G401.6 (cell line): ENCODE measurements around the gene POLD2.
"Not testable (repeated sequence)": the region's sequence is repeated elsewhere in the genome, so short reads cannot be mapped to it uniquely, and the experiment has no call there.

Source experiments
- FAIRE-seq: peaks from 2 replicates; lab custom pipeline; 2012; peaks lifted over from hg19 to GRCh38; lab: Jason Lieb, UNC

The POLD2 gene

DNA sequence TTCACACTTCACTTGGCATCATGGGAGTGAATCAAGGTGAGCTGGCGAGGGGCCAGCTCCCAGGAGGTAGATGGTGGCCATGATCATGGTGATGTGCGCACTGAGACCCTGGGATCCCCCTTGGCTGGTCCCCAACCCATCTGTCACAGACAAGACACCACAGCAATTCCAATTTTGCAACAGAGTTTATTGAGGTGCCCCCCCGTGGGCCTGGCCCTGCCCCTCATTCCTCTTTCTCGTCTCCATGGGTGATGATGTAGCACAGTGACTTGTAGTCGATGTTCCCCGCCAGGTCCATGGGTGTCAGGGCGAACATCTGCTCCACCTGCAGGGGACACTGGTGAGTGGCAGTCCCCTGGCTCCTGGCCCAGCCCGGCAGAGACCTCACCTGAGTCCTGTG lies 15.3 kb upstream of the POLD2 start:
- FAIRE-seq = no peak

DNA sequence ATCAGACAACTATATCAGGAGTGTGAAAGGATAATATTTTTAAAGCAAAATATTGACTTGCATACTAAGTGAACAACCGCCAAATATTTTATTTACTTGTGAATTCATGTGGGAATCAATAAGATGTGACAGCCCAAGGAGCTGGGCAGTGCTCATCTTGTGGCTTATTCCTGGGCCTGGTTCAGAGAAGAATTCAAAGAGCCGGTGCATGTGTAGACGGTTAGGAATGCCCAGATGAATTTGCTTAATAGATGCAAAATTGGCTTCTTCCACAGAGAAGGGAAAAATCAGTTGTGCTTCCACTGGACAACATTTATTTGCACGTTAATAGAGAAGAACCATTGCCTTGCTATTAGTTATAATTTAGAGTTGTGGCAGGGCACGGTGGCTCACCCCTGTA lies 13.4 kb upstream of the POLD2 start:
- FAIRE-seq = no peak

DNA sequence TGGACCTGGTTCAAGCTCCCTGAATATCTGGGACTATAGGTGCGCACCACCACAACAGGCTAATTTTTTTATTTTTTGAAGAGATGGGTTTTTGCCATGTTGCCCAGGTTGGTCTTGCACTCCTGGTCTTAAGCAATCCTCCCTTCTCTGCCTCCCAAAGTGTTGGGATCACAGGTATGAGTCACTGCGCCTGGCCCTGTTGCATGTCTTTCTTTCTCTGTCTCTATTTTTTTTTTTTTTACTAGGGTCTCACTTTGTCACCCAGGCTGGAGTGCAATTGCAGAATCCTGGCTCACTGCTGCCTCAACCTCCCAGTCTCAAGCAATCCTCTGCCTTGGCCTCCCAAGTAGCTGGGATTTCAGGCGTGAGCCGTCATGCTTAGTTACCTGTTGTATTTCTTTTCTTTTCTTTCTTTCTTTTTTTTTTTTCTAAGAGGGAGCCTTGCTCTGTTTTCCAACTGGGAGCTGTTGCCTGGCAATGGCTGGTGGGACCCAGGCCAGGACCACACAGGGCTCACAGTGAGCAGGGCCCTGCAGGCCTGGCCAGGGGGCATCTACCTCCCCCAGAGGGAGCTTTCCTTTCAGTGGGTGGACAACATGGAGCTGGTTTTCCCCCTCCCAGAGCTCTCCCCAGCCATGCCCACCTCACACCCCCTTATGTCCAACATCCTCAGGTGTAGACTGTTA lies 11.7 kb upstream of the POLD2 start:
- FAIRE-seq = no peak

DNA sequence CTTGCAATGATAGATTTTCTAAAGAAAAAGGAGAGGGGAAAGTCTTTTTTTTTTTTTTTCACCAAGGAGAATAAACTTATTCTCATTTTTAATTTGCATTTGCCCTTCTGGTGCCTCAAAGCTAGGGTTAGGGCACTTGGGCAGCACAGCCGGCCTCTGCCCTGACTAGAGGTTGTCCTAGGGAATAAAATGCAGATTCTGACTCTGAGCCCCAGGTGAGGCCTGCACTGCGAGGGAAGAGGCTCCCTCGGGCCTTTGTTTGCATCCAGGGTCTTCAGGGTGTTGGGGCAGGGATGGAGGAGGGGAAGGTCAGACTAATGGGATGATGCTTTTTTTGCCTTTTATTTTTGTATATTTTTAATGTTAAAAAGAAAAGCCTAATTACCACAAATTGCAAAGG lies 9.9 kb upstream of the POLD2 start:
- no peak for FAIRE-seq

DNA sequence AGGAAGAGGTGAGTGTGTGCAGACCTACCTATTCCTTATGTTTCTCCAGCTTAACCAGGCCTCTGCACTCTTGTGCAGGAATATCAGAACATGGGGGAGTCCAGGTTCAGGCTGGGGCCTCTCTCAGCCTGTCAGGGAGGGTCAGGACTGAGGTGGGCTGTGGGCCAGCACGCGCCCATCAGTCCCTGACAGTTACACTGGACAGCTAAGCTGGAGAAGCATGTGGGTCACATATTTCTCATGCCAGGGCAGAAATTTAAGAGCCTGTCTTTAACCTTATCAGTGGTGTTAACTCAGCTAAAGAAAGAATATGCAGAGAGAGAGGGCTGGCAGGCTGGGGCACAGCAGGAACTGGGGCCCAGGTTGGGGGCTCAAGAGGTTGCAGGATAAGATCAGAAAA lies 8.7 kb upstream of the POLD2 start:
- no peak for FAIRE-seq

DNA sequence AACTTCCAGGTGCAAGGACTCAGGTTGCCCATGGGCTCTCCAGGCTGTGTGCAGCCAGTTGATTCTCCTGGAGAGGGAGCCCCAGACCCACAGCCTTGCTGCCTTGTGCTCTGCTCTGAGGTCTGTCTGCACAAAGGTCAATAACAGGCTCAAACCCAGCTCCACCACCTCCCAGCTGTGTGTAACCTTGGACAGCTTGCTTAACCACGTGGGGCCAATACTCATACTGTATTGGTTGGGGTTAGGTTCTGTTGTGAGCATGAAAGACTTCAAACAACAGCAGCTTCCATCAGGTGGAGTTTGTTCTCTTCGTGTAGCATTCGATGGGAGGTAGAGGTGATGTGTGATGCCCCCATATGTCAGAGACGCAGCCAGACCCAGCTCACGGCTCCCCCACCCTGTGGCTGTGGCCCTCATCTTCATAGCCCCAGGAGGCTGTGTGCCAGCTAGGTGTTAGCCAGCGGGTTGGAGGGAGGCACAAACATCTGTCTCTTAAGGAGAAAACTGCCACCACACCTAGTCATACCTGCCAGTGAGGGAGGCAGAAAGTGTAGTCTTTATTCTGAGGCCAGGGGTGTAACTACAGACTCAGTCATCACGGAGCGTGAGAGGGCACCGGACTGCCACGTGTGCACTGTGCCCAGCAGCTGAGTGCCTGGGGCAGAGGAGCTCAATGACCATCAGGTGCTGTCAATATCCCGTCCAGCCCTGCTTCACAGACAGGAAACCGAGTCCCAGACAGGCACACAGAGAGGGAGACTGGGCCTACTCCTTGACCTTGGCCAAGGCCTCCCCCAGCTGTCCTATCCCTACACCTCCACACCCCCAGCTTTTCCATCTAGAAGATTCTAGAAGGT lies 8.1 kb upstream of the POLD2 start:
- FAIRE-seq = peak; percentile 23

DNA sequence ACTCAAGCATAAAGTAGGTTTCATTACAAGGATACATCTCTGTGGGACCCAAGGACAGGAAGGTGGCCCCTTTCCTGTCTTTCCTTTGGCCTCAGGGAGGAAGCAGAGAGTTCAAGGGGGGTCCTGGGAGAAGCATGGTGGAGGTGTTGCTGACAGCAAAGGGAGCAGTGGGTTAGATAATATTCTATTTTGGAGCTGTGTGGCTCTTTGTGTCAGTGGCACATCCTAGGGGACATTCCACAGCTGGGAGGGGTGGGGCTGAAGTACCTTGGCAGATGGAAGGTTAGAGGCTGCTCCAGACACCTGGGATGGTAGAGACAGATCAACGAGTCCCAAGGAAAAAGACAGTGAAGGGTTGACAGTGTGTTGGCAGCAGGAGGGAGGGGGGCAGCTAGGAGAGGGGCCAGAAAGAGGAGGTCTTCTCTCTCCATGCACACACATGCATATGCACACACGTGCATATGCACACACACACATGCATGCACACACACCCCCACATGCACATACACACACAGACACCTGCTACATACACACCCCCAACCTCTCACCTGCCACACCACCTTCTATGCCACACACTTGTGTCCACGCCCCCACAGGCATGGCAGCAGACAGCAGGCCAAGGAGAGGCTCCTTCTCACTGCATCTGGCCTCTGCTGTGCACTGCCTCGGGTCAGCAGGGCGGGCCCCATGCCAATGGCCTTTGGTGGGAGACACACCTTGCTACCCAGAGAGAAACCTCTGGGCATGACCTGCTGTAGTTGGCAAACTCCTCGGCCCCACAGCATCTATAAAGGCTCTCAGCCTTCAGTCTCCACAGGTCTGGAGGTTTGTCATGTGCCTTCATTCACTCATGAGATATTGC lies 5.6 kb upstream of the POLD2 start:
- FAIRE-seq = no peak

DNA sequence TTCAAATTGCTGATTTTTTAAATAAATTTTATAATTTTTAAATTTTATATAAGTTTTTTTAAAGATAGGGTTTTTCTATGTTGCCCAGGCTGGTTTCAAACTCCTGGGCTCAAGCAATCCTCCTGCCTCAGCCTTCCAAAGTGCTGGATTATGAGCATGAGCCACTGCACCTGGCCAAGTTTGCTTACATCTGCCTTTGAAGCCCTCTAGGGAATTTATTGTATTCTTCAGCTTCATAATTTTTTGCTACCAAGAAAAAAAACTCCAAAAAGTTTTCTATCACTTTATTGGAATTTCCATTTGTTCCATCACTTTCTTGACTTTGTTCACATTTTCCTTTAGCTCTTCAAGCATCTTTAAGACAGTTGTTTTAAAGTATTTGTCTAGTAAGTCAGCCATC lies 3.8 kb upstream of the POLD2 start:
- no peak for FAIRE-seq

DNA sequence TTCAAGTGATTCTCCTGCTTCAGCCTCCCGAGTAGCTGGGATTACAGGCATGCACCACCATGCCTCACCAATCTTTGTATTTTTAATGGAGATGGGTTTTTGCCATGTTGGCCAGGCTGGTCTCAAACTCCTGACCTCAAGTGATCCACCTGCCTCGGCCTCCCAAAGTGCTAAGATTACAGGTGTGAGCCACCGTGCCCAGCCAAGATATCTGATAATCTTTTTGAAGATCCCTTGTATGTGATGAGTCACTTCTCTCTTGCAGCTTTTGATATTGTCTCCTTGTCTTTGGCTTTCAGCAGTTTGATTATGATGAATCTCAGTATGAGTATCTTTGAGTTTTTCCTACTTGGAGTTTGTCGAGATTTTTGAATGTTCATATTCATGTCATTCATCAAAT lies 3.2 kb upstream of the POLD2 start:
- not testable (repeated sequence) for FAIRE-seq

DNA sequence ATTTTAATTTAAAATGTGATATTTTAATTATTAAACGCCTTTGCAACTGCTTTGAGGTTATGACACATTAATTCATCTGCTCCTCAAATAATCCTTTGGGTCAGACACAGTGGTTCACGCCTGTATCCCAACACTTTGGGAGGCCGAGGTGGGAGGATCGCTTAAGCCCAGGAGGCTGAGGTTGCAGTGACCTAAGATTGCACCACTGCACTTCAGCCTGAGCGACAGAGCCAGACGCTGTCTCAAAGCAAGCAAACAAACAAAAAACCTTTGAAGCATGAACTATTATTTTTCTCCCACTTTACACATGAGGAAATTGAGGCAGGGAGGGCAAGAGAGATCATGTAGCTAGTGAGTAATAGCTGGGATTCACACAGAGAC lies 1.5 kb upstream of the POLD2 start:
- FAIRE-seq = no peak

DNA sequence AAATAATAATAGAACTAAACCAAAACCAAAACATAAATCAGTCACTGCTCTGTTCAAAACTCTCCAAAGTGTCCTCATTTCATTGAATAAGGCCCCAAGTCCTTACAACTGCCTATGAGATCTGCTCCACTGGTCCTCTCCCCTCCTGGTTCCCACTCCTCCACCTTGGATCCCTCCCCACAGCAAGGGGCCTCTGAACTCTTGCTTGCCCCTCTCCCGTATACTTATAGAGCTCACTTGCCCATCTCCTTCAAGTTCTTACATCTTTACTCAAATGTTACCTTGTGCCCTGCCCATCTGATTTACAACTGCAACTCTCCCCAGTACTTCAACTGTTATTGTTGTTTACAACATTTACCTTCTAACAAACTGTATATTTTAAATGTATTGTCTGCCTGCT lies 819 bp downstream of the POLD2 start:
- no peak for FAIRE-seq

DNA sequence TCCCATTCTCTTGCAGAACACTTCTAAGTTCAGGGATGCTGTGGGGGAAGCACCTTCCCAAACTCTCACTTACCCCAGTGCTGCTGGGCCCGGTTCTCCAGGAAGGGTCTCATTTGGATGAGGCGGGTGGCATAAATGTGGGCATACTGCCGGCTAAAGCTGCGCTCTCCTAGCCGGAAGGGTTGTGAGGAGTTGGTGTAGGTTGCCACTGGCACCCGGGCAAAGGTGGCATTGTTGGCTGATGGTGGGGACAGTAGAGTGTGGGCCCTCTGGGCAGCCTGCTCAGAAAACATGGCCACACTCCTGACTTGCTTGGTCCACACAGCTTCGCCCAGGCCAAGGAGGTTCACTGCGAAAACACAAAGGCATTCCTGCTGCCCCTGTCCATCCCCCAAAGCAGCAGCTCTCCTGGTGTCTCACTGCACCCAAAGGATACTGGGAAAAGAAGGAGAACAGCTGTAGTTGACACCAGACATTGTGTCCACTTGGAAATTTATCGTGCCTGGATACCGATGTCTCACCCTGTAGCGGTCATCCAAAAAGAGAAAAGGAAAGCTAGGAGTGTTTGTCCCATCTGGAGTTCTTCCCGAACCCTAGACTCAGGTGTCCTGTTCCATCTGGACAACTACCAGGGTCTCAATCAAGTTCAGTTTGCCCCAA lies 1.5 kb downstream of the POLD2 start:
- FAIRE-seq = no peak

DNA sequence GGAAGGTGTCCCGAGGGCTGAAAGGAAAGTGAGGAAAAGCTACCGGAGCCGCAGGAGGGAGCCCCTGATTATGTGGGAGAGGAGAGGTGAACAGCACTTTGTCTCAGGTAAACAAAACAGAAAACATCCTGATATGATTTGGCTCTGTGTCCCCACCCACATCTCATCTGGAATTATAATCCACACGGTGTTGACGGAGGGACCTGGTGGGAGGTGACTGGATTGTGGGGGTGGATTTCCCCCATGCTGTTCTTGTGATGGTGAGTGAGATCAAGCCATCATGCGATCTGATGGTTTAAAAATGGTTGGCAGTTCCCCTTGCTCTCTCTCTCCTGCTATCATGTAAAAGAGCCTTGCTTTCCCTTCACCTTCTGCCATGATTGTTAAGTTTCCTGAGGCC lies 3.0 kb downstream of the POLD2 start:
- no peak for FAIRE-seq

DNA sequence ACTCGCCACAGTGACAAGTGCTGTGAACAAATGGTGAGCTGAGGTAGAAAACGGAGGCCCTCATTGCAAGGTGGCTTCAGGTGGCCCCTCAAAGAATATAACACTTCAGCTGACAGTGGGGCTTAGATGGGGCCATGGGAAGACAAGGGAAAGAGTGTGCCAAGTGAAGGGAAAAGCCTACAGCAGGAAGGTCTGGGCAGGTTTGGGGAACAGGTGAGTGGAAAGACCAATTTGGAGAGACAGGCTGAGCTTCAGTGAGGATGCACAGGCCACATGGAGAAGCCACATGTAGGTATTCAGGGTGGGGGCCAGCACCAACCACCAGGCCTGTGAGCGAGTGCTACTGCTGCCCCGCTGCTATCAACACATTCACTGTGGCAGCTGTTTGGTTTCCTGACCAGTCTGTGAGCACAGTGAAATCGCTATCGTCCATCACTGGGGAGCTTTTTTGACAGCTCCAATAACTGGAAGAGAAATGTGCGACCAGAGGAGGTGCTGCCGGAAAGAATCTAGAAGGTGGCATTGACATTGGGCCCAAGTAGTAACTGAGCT lies 3.4 kb downstream of the POLD2 start:
- FAIRE-seq = no peak

DNA sequence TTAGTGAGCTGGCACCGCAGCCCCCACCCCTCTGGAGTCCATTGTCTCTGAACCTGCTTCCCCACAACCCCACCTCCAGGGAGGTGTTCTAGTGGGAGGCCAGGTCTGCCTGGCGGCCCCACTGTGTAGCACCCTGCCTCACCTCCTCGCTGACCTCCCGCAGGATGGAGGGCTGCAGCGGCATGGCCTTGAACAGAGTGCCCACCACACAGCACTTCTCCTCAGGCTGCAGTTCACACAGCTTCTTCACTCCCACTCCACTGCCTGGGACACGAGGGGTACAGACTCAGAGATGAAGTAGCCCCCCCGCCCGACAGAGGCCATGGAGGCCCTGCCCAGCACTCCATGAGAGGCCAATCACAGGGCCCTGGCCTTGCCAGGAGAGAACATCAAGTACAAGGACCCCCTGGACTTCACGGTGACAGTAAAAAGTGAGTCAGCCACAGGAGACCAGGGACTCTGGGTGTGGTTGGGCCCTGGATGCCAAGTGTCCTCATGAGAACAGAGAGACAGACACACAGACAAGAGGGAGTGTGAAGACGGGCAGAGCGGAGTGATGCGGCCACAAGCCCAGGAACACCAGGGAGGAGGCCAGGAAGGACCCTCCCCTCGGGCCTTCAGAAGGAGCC lies 5.4 kb downstream of the POLD2 start:
- FAIRE-seq = no peak

DNA sequence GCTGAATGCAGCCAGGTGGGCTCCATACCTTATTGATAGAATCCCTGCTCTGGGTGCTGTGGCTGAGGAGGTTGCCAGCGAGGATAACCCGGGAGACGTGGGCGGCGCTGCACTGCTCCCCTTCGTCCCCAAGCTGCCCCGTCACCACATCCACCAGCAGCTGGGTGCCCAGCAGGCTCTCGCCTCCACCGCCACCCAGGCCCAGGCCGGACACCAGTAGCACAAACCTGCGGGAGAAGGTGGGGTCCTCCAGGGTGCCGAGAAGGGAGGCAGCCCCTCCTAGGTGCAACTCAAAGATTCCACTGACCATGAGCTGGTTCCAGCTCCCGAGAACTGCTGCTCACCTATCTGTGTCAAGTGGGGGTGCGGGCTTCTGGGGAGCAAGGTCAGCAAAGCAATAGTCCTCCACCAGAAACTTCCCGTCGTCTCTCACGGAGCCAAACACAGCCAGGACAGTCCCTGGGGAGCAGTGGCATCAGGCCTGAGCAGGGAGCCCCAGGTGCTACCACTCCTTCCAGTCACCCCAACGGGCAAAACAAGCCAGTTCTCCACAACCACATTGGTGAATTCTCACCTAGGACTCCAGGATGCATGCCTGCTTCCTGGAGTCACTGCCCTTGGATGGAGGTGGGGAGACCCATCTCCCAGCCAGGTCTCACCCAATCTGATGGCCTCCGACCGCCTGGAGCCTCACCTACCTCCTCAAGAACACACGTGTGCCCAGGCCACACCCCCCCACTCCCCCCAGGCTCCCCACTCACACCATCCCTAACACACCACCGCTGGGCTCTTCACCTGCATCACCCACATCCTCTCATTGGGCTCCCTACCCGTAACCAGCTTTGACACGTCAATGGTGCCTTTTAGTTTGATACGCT lies 6.3 kb downstream of the POLD2 start:
- no peak for FAIRE-seq

DNA sequence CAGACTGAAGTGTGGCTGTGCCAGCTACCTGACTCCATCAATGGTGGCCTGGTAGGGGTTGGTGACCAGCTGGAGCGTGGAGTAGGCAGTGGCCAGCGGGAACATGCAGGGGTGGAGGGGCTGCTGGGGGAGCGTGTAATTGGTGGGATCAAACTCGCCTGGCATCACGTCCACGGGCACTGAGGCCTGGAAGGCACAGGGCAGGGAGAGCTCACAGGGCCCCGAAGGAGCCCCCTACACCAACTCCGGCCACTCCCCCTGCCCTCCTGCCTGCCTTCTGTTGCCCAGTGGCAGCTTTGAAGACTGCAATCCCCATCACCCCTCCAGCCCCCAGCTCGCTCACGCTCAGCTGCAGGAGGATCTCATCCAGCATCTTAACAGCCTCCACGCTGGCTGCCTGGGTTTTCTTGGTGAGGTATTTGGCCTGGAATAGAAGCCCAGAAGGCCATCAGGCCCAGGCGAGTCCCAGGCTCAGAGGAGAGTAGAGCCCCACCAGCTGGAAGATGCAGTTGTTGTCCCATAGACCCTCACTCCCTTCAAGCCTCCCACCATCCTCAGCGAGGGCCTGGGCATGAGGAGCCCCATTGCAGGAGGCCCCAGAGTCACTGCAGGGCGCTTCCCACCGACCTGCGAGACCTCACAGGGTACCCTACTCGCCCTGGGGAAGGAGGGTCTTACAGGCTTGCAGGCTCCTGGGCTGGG lies 7.1 kb downstream of the POLD2 start:
- no peak for FAIRE-seq

DNA sequence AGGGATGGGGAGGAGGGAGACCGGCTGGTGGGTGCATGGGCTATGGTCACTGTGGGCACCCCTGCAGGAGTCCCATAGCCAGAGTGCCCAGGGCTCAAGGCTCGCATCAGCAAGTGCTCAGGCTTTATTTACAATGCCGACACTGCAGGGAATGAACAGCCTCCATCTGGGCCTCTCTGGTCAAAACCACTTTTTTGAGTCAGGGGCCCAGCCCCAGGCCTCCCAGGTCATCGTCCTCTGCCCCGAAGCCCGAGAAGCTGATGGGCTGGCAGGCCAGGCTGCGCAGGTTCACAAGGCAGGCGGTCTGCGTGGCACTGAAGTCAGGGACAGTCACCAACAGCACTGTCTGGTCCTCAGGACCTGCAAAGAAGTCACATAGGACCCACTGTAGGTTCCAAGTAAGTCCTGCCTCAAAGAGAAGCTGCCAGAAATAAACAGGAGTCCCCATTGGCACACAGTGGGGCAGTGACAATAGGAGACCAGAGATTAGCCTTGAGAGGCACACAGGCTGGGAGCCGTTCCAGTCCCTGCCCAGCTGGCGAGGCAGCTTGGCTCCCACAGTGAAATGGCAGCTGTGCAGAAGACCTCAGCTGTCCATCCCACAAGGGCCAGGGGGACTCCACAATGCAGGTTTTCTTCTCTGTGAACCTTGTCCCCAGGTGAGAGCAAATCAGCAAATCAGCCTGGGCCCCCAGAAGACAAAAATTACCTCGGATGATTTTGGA lies 8.6 kb downstream of the POLD2 start:
- FAIRE-seq = no peak

DNA sequence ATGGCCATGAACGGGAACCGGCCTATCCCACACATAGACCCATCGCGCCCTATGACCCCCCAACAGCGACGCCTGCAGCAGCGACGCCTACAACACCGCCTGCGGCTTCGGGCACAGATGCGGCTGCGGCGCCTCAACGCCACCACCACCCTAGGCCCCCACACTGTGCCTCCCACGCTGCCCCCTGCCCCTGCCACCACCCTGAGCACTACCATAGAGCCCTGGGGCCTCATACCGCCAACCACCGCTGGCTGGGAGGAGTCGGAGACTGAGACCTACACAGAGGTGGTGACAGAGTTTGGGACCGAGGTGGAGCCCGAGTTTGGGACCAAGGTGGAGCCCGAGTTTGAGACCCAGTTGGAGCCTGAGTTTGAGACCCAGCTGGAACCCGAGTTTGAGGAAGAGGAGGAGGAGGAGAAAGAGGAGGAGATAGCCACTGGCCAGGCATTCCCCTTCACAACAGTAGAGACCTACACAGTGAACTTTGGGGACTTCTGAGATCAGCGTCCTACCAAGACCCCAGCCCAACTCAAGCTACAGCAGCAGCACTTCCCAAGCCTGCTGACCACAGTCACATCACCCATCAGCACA lies 9.5 kb downstream of the POLD2 start:
- no peak for FAIRE-seq
